Caco-2 (cell line): Measurements from ENCODE around the gene ADAMTS2. TPM values are rescaled to one million over a fixed set of nuclear protein-coding genes. Genes with fewer than 3 reads are reported as not detected.

Source experiments
- BruUV-seq: library from RNA; stranded (reverse); fragments of 400-500 nt; replicated peaks from 2 replicates; lab custom pipeline; 2021; lab: Mats Ljungman, UMichigan
- CTCF ChIA-PET: fragments of 300-600 bp; sonication (Branson Sonifier 250); formaldehyde crosslinking; loops from one replicate; lab custom pipeline; 2022; ENCODE audit warnings: antibody characterized with exemption; lab: Charles Lee
- POLR2A ChIA-PET: fragments of 300-600 bp; sonication (Branson Sonifier 250); formaldehyde crosslinking; loops from one replicate; lab custom pipeline; 2022; ENCODE audit warnings: antibody characterized with exemption; lab: Charles Lee
- DNase-seq, 2 experiments: peaks; one replicate each; pipeline versions ENCODE4 v3.0.0 to v3.0.0-alpha.2; 2020 to 2022
- H3K27me3 ChIP-seq: replicated peaks from 2 replicates; pipeline ENCODE4 v1.6.0; 2011; ENCODE audit warnings: low read length; ENCODE audit not compliant: control insufficient read depth, insufficient read depth
- H3K36me3 ChIP-seq: 2 replicates; pipeline ENCODE4 v1.5.1; 2011; ENCODE audit warnings: low read length; ENCODE audit not compliant: control insufficient read depth, insufficient read depth
- H3K4me1 ChIP-seq: fragments of 250-450 bp; sonication (Bioruptor Pico); 2 replicates; pipeline ENCODE4 v1.5.1; 2020; ENCODE audit warnings: mild to moderate bottlenecking
- H3K4me3 ChIP-seq: 2 replicates; pipeline ENCODE4 v1.5.1; 2011; ENCODE audit warnings: low read depth, mild to moderate bottlenecking, control low read depth, low read length
- H3K9me3 ChIP-seq: fragments of 250-450 bp; sonication (Bioruptor Pico); 2 replicates; pipeline ENCODE4 v1.5.1; 2020; ENCODE audit warnings: mild to moderate bottlenecking, moderate library complexity
- H3K27ac Mint-ChIP-seq: one replicate; pipeline ENCODE4 v1.8.0; 2022; ENCODE audit warnings: mixed read lengths; ENCODE audit not compliant: unreplicated experiment
- H3K27me3 Mint-ChIP-seq: one replicate; pipeline ENCODE4 v1.8.0; 2022; ENCODE audit warnings: mixed read lengths; ENCODE audit not compliant: insufficient read depth, unreplicated experiment
- H3K36me3 Mint-ChIP-seq: one replicate; pipeline ENCODE4 v1.8.0; 2022; ENCODE audit warnings: mild to moderate bottlenecking, mixed read lengths; ENCODE audit not compliant: insufficient read depth, unreplicated experiment
- H3K4me1 Mint-ChIP-seq: one replicate; pipeline ENCODE4 v1.8.0; 2022; ENCODE audit warnings: low read depth, mixed read lengths; ENCODE audit not compliant: unreplicated experiment
- H3K4me3 Mint-ChIP-seq: one replicate; pipeline ENCODE4 v1.8.0; 2022; ENCODE audit warnings: mild to moderate bottlenecking, moderate library complexity, mixed read lengths; ENCODE audit not compliant: unreplicated experiment
- H3K9me3 Mint-ChIP-seq: one replicate; pipeline ENCODE4 v1.8.0; 2022; ENCODE audit warnings: mixed read lengths; ENCODE audit not compliant: unreplicated experiment
- CTCF ChIP-seq, 2 experiments: fragments of 200-600 bp in 1 of 2; IDR thresholded peaks; 1 replicate in 1 of 2; 2 replicates in 1 of 2; pipeline versions ENCODE4 v1.5.1 to v1.8.0; 2011 to 2022; ENCODE audit warnings: antibody characterized with exemption in 1 of 2, control low read depth in 1 of 2, inconsistent platforms in 1 of 2, low read depth in 1 of 2, low read length in 1 of 2, mild to moderate bottlenecking in 1 of 2, moderate library complexity in 1 of 2; ENCODE audit not compliant: insufficient read depth in 1 of 2, severe bottlenecking in 1 of 2, unreplicated experiment in 1 of 2
- intact Hi-C: fragments of 100-400 bp; cut with micrococcal nuclease; formaldehyde crosslinking; loops from one replicate; pipeline ENCODE4 v1.10.0; 2022; ENCODE audit not compliant: unreplicated experiment
- total RNA-seq: library from RNA; stranded (reverse); gene quantifications from 2 replicates; pipeline ENCODE4 v1.2.3, GENCODE V29; 2022

Gene ADAMTS2
- total RNA-seq, 1 experiment from 2014 or later: 0.05 TPM

- Mint-ChIP-seq H3K36me3 (no peaks in the 10 kb centered on the region), H3K9me3 (peaks cover 6% of the 10 kb centered on the region), H3K27ac (no peak overlapping the region), H3K27me3 (no peaks in the 10 kb centered on the region), H3K4me3 (no peak overlapping the region), H3K4me1 (no peaks in the 10 kb centered on the region)
- no TSS peak for BruUV-seq
- no peaks in the 10 kb centered on the region for H3K9me3 ChIP-seq
- CTCF ChIA-PET: no interaction called here
- TF ChIP-seq CTCF (IDR thresholded peaks at IDR 0.05; ENCODE audit: insufficient read depth in 1 of 2, low read depth in 1 of 2, low read length in 1 of 2, severe bottlenecking in 1 of 2, unreplicated experiment in 1 of 2): no peak
- no peak for DNase-seq
- no peaks in the 10 kb centered on the region for H3K4me1 ChIP-seq
- H3K4me3 ChIP-seq: no peak overlapping the region
- POLR2A ChIA-PET: no interaction called here
- intact Hi-C loops: no loop called here
- H3K27me3 ChIP-seq: no peaks in the 10 kb centered on the region
- H3K36me3 ChIP-seq: no peaks in the 10 kb centered on the region
Observed at GRCh38 chr5:179215576-179215975, 129.7 kb downstream of the ADAMTS2 start.

- intact Hi-C loops: no loop called here
- no peak overlapping the region for H3K27ac Mint-ChIP-seq
- H3K27me3 Mint-ChIP-seq: no peaks in the 10 kb centered on the region
- no peaks in the 10 kb centered on the region for H3K4me1 Mint-ChIP-seq
- Histone ChIP-seq H3K4me3 (no peak overlapping the region), H3K27me3 (no peaks in the 10 kb centered on the region), H3K36me3 (no peaks in the 10 kb centered on the region), H3K4me1 (no peaks in the 10 kb centered on the region), H3K9me3 (no peaks in the 10 kb centered on the region)
- no peak for TF ChIP-seq CTCF (IDR thresholded peaks at IDR 0.05; ENCODE audit: insufficient read depth in 1 of 2, low read depth in 1 of 2, low read length in 1 of 2, severe bottlenecking in 1 of 2, unreplicated experiment in 1 of 2)
- H3K4me3 Mint-ChIP-seq: no peak overlapping the region
- DNase-seq: no peak
- CTCF ChIA-PET: no interaction called here
- H3K36me3 Mint-ChIP-seq: no peaks in the 10 kb centered on the region
- BruUV-seq: no TSS peak
- peaks cover 6% of the 10 kb centered on the region for H3K9me3 Mint-ChIP-seq
- POLR2A ChIA-PET: no interaction called here
Observed at GRCh38 chr5:179214678-179215077, 130.6 kb downstream of the ADAMTS2 start.

- Mint-ChIP-seq H3K4me1 (no peaks in the 10 kb centered on the region), H3K9me3 (peaks cover 6% of the 10 kb centered on the region), H3K27ac (no peak overlapping the region), H3K27me3 (no peaks in the 10 kb centered on the region), H3K4me3 (no peak overlapping the region), H3K36me3 (no peaks in the 10 kb centered on the region)
- no peaks in the 10 kb centered on the region for H3K4me1 ChIP-seq
- H3K4me3 ChIP-seq: no peak overlapping the region
- intact Hi-C loops: no loop called here
- H3K36me3 ChIP-seq: no peaks in the 10 kb centered on the region
- TF ChIP-seq CTCF (IDR thresholded peaks at IDR 0.05; ENCODE audit: insufficient read depth in 1 of 2, low read depth in 1 of 2, low read length in 1 of 2, severe bottlenecking in 1 of 2, unreplicated experiment in 1 of 2): no peak
- no TSS peak for BruUV-seq
- no peak for DNase-seq
- H3K9me3 ChIP-seq: no peaks in the 10 kb centered on the region
- CTCF ChIA-PET: no interaction called here
- POLR2A ChIA-PET: no interaction called here
- H3K27me3 ChIP-seq: no peaks in the 10 kb centered on the region
Observed at GRCh38 chr5:179212870-179213269, 132.4 kb downstream of the ADAMTS2 start.
